Measurements from ENCODE around the gene C17orf67. TPM values are rescaled to one million over a fixed set of nuclear protein-coding genes. Genes with fewer than 3 reads are reported as not detected.

The C17orf67 gene
- total and polyA plus RNA-seq, 2 experiments from 2014 or later = 1.0 to 3.7 TPM

DNA sequence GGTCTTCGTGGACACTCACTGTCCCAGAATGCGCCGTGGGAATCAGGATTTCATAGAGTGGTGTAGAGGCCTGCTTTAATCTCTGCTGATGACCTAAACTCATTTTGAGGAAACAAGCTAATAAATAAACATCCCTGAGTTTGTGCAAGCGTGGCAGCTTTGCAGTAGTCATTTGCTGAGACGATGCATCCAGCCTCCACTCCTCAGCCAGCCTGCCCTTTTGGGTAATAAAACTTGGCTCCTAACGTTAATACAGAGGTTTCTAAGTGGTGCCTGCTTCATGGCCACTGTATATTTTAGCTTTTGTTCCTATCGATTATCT lies 1.5 kb upstream of the C17orf67 start:
- Histone ChIP-seq H3F3A (replicated peaks; ENCODE audit: low read depth) (peaks cover 8% of the 10 kb centered on the region; the same call in 1 of the 2 replicates), H2AFZ (peak overlapping the region; percentile 87; the same call in 1 of the 2 replicates), H3K79me2 (replicated peaks; ENCODE audit: insufficient read depth) (peaks cover 12% of the 10 kb centered on the region), H3K27me3 (ENCODE audit: insufficient read depth) (peaks cover 31% of the 10 kb centered on the region), H3K4me1 (ENCODE audit: insufficient read depth) (peaks cover 40% of the 10 kb centered on the region), H3K4me2 (peak overlapping the region; percentile 91), H4K20me1 (replicated peaks; ENCODE audit: insufficient read depth) (peaks cover 4% of the 10 kb centered on the region; the same call in 1 of the 2 replicates), H3K4me3 (peak overlapping the region; percentile 84), H3K36me3 (ENCODE audit: insufficient read depth) (no peaks in the 10 kb centered on the region), H3K9me2 (ENCODE audit: insufficient read depth) (no peaks in the 10 kb centered on the region), H3K27ac (ENCODE audit: low read depth) (no peak overlapping the region)
- Mint-ChIP-seq H3K9me3 (no peaks in the 10 kb centered on the region), H3K27me3 (ENCODE audit: insufficient read depth, low read depth, poor library complexity) (peaks cover 20% of the 10 kb centered on the region), H3K4me3 (peak overlapping the region; percentile 81), H3K27ac (no peak overlapping the region), H3K4me1 (peaks cover 43% of the 10 kb centered on the region), H3K36me3 (ENCODE audit: low read depth) (peaks cover 22% of the 10 kb centered on the region)
- no peak for DNase-seq (ENCODE audit: low spot score)
- TF ChIP-seq, protein P1, sequence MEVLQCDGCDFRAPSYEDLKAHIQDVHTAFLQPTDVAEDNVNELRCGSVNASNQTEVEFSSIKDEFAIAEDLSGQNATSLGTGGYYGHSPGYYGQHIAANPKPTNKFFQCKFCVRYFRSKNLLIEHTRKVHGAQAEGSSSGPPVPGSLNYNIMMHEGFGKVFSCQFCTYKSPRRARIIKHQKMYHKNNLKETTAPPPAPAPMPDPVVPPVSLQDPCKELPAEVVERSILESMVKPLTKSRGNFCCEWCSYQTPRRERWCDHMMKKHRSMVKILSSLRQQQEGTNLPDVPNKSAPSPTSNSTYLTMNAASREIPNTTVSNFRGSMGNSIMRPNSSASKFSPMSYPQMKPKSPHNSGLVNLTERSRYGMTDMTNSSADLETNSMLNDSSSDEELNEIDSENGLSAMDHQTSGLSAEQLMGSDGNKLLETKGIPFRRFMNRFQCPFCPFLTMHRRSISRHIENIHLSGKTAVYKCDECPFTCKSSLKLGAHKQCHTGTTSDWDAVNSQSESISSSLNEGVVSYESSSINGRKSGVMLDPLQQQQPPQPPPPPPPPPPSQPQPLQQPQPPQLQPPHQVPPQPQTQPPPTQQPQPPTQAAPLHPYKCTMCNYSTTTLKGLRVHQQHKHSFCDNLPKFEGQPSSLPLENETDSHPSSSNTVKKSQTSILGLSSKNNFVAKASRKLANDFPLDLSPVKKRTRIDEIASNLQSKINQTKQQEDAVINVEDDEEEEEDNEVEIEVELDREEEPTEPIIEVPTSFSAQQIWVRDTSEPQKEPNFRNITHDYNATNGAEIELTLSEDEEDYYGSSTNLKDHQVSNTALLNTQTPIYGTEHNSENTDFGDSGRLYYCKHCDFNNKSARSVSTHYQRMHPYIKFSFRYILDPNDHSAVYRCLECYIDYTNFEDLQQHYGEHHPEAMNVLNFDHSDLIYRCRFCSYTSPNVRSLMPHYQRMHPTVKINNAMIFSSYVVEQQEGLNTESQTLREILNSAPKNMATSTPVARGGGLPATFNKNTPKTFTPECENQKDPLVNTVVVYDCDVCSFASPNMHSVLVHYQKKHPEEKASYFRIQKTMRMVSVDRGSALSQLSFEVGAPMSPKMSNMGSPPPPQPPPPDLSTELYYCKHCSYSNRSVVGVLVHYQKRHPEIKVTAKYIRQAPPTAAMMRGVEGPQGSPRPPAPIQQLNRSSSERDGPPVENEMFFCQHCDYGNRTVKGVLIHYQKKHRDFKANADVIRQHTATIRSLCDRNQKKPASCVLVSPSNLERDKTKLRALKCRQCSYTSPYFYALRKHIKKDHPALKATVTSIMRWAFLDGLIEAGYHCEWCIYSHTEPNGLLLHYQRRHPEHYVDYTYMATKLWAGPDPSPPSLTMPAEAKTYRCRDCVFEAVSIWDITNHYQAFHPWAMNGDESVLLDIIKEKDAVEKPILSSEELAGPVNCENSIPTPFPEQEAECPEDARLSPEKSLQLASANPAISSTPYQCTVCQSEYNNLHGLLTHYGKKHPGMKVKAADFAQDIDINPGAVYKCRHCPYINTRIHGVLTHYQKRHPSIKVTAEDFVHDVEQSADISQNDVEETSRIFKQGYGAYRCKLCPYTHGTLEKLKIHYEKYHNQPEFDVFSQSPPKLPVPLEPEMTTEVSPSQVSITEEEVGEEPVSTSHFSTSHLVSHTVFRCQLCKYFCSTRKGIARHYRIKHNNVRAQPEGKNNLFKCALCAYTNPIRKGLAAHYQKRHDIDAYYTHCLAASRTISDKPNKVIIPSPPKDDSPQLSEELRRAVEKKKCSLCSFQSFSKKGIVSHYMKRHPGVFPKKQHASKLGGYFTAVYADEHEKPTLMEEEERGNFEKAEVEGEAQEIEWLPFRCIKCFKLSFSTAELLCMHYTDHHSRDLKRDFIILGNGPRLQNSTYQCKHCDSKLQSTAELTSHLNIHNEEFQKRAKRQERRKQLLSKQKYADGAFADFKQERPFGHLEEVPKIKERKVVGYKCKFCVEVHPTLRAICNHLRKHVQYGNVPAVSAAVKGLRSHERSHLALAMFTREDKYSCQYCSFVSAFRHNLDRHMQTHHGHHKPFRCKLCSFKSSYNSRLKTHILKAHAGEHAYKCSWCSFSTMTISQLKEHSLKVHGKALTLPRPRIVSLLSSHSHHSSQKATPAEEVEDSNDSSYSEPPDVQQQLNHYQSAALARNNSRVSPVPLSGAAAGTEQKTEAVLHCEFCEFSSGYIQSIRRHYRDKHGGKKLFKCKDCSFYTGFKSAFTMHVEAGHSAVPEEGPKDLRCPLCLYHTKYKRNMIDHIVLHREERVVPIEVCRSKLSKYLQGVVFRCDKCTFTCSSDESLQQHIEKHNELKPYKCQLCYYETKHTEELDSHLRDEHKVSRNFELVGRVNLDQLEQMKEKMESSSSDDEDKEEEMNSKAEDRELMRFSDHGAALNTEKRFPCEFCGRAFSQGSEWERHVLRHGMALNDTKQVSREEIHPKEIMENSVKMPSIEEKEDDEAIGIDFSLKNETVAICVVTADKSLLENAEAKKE (CRISPR knock-in tag; IDR thresholded peaks at IDR 0.05) = no peak
- TF ChIP-seq CREB1 (CRISPR knock-in tag; IDR thresholded peaks at IDR 0.05; ENCODE audit: low read depth) = no peak
- no peak for TF ChIP-seq EZH2phosphoT487 (IDR thresholded peaks at IDR 0.05; ENCODE audit: unreplicated experiment)
- TF ChIP-seq EZH2 (IDR thresholded peaks at IDR 0.05; ENCODE audit: low read depth, unreplicated experiment) = no peak
- no peak for TF ChIP-seq NANOG (IDR thresholded peaks at IDR 0.05; ENCODE audit: borderline replicate concordance)
- no peak for TF ChIP-seq STAT1 (IDR thresholded peaks at IDR 0.05; ENCODE audit: unreplicated experiment)
- TF ChIP-seq, protein P2, sequence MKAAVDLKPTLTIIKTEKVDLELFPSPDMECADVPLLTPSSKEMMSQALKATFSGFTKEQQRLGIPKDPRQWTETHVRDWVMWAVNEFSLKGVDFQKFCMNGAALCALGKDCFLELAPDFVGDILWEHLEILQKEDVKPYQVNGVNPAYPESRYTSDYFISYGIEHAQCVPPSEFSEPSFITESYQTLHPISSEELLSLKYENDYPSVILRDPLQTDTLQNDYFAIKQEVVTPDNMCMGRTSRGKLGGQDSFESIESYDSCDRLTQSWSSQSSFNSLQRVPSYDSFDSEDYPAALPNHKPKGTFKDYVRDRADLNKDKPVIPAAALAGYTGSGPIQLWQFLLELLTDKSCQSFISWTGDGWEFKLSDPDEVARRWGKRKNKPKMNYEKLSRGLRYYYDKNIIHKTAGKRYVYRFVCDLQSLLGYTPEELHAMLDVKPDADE (IDR thresholded peaks at IDR 0.05) = no peak
- TF ChIP-seq JUNB (IDR thresholded peaks at IDR 0.05; ENCODE audit: unreplicated experiment) = no peak
- TF ChIP-seq, protein P3, sequence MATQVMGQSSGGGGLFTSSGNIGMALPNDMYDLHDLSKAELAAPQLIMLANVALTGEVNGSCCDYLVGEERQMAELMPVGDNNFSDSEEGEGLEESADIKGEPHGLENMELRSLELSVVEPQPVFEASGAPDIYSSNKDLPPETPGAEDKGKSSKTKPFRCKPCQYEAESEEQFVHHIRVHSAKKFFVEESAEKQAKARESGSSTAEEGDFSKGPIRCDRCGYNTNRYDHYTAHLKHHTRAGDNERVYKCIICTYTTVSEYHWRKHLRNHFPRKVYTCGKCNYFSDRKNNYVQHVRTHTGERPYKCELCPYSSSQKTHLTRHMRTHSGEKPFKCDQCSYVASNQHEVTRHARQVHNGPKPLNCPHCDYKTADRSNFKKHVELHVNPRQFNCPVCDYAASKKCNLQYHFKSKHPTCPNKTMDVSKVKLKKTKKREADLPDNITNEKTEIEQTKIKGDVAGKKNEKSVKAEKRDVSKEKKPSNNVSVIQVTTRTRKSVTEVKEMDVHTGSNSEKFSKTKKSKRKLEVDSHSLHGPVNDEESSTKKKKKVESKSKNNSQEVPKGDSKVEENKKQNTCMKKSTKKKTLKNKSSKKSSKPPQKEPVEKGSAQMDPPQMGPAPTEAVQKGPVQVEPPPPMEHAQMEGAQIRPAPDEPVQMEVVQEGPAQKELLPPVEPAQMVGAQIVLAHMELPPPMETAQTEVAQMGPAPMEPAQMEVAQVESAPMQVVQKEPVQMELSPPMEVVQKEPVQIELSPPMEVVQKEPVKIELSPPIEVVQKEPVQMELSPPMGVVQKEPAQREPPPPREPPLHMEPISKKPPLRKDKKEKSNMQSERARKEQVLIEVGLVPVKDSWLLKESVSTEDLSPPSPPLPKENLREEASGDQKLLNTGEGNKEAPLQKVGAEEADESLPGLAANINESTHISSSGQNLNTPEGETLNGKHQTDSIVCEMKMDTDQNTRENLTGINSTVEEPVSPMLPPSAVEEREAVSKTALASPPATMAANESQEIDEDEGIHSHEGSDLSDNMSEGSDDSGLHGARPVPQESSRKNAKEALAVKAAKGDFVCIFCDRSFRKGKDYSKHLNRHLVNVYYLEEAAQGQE (IDR thresholded peaks at IDR 0.05; ENCODE audit: unreplicated experiment) = no peak
- TF ChIP-seq, protein P4, sequence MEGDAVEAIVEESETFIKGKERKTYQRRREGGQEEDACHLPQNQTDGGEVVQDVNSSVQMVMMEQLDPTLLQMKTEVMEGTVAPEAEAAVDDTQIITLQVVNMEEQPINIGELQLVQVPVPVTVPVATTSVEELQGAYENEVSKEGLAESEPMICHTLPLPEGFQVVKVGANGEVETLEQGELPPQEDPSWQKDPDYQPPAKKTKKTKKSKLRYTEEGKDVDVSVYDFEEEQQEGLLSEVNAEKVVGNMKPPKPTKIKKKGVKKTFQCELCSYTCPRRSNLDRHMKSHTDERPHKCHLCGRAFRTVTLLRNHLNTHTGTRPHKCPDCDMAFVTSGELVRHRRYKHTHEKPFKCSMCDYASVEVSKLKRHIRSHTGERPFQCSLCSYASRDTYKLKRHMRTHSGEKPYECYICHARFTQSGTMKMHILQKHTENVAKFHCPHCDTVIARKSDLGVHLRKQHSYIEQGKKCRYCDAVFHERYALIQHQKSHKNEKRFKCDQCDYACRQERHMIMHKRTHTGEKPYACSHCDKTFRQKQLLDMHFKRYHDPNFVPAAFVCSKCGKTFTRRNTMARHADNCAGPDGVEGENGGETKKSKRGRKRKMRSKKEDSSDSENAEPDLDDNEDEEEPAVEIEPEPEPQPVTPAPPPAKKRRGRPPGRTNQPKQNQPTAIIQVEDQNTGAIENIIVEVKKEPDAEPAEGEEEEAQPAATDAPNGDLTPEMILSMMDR (conservative IDR thresholded peaks at IDR 0.05; ENCODE audit: low read depth in 2 of 2) = no peak
- no peak for TF ChIP-seq ZNF331 (CRISPR knock-in tag; IDR thresholded peaks at IDR 0.05; ENCODE audit: low read depth)
- TF ChIP-seq ZNF114 (CRISPR knock-in tag; IDR thresholded peaks at IDR 0.05) = no peak
- TF ChIP-seq POLR2AphosphoS5 (IDR thresholded peaks at IDR 0.05; ENCODE audit: low read depth) = no peak
- ATAC-seq = no peak

All from GM23338 (cell line).